HCT116 (cell line): Measurements from ENCODE around the gene FOXO3. TPM values are rescaled to one million over a fixed set of nuclear protein-coding genes. Genes with fewer than 3 reads are reported as not detected.

Experiments
- ATAC-seq: fragments of 200-7000 bp; cut with Tn5 transposase; 2 replicates; pipeline ENCODE4 v1.9.1; 2020; ENCODE audit warnings: mild to moderate bottlenecking, moderate library complexity
- BruUV-seq: library from RNA; stranded (reverse); fragments of 400-500 nt; replicated peaks from 2 replicates; lab custom pipeline; 2021; lab: Mats Ljungman, UMichigan
- CTCF ChIA-PET: fragments of 300-600 bp; sonication (Branson Sonifier 250); formaldehyde crosslinking; loops from one replicate; lab custom pipeline; 2021; ENCODE audit warnings: antibody characterized with exemption; lab: Charles Lee
- POLR2A ChIA-PET: fragments of 300-600, 350-600 bp; sonication (Branson Sonifier 250); formaldehyde crosslinking; loops from one replicate; lab custom pipeline; 2021; ENCODE audit warnings: antibody characterized with exemption; lab: Charles Lee
- RAD21 ChIA-PET, 2 experiments: fragments of 300-600 bp; sonication (Branson Sonifier 250); formaldehyde crosslinking; loops; one replicate each; lab custom pipeline; 2023; ENCODE audit warnings: low total read pairs in 2 of 2; ENCODE audit not compliant: uncharacterized antibody in 2 of 2, unreplicated experiment in 2 of 2, low non-redundant PET in 1 of 2; lab: Charles Lee
- DNase-seq: peaks from one replicate; pipeline ENCODE4 v3.0.0-alpha.2; 2010; ENCODE audit warnings: low read depth, low spot score
- H2AFZ ChIP-seq: fragments of 200-600 bp; shearing (Covaris generic), sonication (generic); 2 replicates; pipeline ENCODE4 v1.6.1; 2017; ENCODE audit warnings: low read depth, mixed run types, mixed read lengths, antibody characterized with exemption, low read length; ENCODE audit not compliant: poor library complexity, severe bottlenecking
- H3K27ac ChIP-seq: 2 replicates; pipeline ENCODE4 v1.5.1; 2012; ENCODE audit warnings: low read depth, low read length
- H3K27me3 ChIP-seq: fragments of 200-600 bp; sonication (generic); 2 replicates; pipeline ENCODE4 v1.6.1; 2016; ENCODE audit warnings: mixed run types, low read length, mixed read lengths; ENCODE audit not compliant: insufficient read depth
- H3K36me3 ChIP-seq, 2 experiments: fragments of 200-500 bp in 1 of 2; fragments of 200-600 bp in 1 of 2; sonication (Bioruptor generic) in 1 of 2; sonication (generic) in 1 of 2; 2 replicates each; pipeline versions ENCODE4 v1.5.1 to v1.6.1; 2014 to 2016; ENCODE audit warnings: low read length in 2 of 2, inconsistent platforms in 1 of 2, mixed read lengths in 1 of 2, mixed run types in 1 of 2; ENCODE audit not compliant: insufficient read depth in 2 of 2, control insufficient read depth in 1 of 2
- H3K4me1 ChIP-seq, 2 experiments: fragments of 200-600 bp in 1 of 2; sonication (generic) in 1 of 2; 2 replicates each; pipeline versions ENCODE4 v1.5.1 to v1.6.1; 2012 to 2017; ENCODE audit warnings: low read length in 2 of 2, inconsistent platforms in 1 of 2, mild to moderate bottlenecking in 1 of 2, mixed read lengths in 1 of 2, mixed run types in 1 of 2, moderate library complexity in 1 of 2; ENCODE audit not compliant: insufficient read depth in 2 of 2, control insufficient read depth in 1 of 2
- H3K4me2 ChIP-seq: fragments of 200-600 bp; sonication (generic); 2 replicates; pipeline ENCODE4 v1.6.1; 2017; ENCODE audit warnings: mixed run types, low read length, mixed read lengths
- H3K4me3 ChIP-seq, 2 experiments: fragments of 200-600 bp in 1 of 2; sonication (generic) in 1 of 2; replicated peaks in 1 of 2; 2 replicates each; pipeline ENCODE4 v1.5.1; 2011 to 2016; ENCODE audit warnings: low read length in 2 of 2, control low read depth in 1 of 2, low read depth in 1 of 2, mild to moderate bottlenecking in 1 of 2, mixed read lengths in 1 of 2, mixed run types in 1 of 2
- H3K79me2 ChIP-seq: fragments of 200-600 bp; sonication (generic); 2 replicates; pipeline ENCODE4 v1.6.1; 2017; ENCODE audit warnings: mild to moderate bottlenecking, mixed run types, low read length, moderate library complexity, mixed read lengths; ENCODE audit not compliant: insufficient read depth
- H3K9ac ChIP-seq: fragments of 200-600 bp; sonication (generic); 2 replicates; pipeline ENCODE4 v1.6.1; 2016; ENCODE audit warnings: low read length, mixed read lengths
- H3K9me2 ChIP-seq: fragments of 200-600 bp; sonication (generic), shearing (Covaris generic); 2 replicates; pipeline ENCODE4 v1.6.1; 2017; ENCODE audit warnings: mixed run types, mild to moderate bottlenecking, moderate library complexity; ENCODE audit not compliant: insufficient read depth
- H3K9me3 ChIP-seq, 2 experiments: fragments of 200-500 bp in 1 of 2; fragments of 200-600 bp in 1 of 2; sonication (Bioruptor generic) in 1 of 2; sonication (generic) in 1 of 2; 2 replicates each; pipeline ENCODE4 v1.6.1; 2014 to 2017; ENCODE audit warnings: low read length in 2 of 2, mixed read lengths in 2 of 2, inconsistent platforms in 1 of 2, low read depth in 1 of 2, mild to moderate bottlenecking in 1 of 2, mixed run types in 1 of 2, moderate library complexity in 1 of 2; ENCODE audit not compliant: control insufficient read depth in 1 of 2, insufficient read depth in 1 of 2
- H4K20me1 ChIP-seq: fragments of 200-600 bp; sonication (generic), shearing (Covaris generic); 2 replicates; pipeline ENCODE4 v1.6.1; 2017; ENCODE audit warnings: mixed run types, mild to moderate bottlenecking, moderate library complexity; ENCODE audit not compliant: insufficient read depth
- CBX3 ChIP-seq: IDR thresholded peaks from 2 replicates; pipeline ENCODE4 v1.6.1; 2012; ENCODE audit warnings: low read depth
- CEBPB ChIP-seq: IDR thresholded peaks from 2 replicates; pipeline ENCODE4 v1.6.1; 2012; ENCODE audit warnings: low read depth
- ELF1 ChIP-seq: IDR thresholded peaks from 2 replicates; pipeline ENCODE4 v1.6.1; 2012; ENCODE audit warnings: low read depth, borderline replicate concordance
- EZH2 ChIP-seq: fragments of 200-600 bp; sonication (generic); IDR thresholded peaks from 2 replicates; pipeline ENCODE4 v1.6.1; 2017; ENCODE audit warnings: antibody characterized with exemption, mixed run types
- EZH2phosphoT487 ChIP-seq: fragments of 200-600 bp; IDR thresholded peaks from 2 replicates; pipeline ENCODE4 v1.6.1; 2018; ENCODE audit warnings: antibody characterized with exemption, borderline replicate concordance
- JUND ChIP-seq: IDR thresholded peaks from 2 replicates; pipeline ENCODE4 v1.6.1; 2012
- POLR2A ChIP-seq: IDR thresholded peaks from 2 replicates; pipeline ENCODE4 v1.7.0; 2011; ENCODE audit warnings: borderline replicate concordance; ENCODE audit not compliant: insufficient read depth, insufficient read length; ENCODE audit errors: extremely low read depth
- POLR2AphosphoS5 ChIP-seq: IDR thresholded peaks from 2 replicates; pipeline ENCODE4 v1.6.1; 2011; ENCODE audit warnings: mild to moderate bottlenecking, low read depth, low read length, moderate library complexity
- RAD21 ChIP-seq: IDR thresholded peaks from 2 replicates; pipeline ENCODE4 v1.6.1; 2012; ENCODE audit warnings: low read depth, mild to moderate bottlenecking
- SIN3A ChIP-seq: IDR thresholded peaks from 2 replicates; pipeline ENCODE4 v1.6.1; 2012; ENCODE audit warnings: low read depth
- SRF ChIP-seq: IDR thresholded peaks from 2 replicates; pipeline ENCODE4 v1.6.1; 2012; ENCODE audit warnings: low read depth
- TCF7L2 ChIP-seq: IDR thresholded peaks from 2 replicates; pipeline ENCODE4 v1.7.0; 2011; ENCODE audit warnings: borderline replicate concordance, inconsistent platforms; ENCODE audit not compliant: insufficient read depth, insufficient read length; ENCODE audit errors: extremely low read depth
- ZFX ChIP-seq: fragments of 450-650 bp; IDR thresholded peaks from 2 replicates; pipeline ENCODE4 v1.6.1; 2017
- intact Hi-C: fragments of 100-400 bp; cut with micrococcal nuclease; formaldehyde crosslinking; loops from 2 replicates; pipeline ENCODE4 v1.10.0; 2022
- total RNA-seq: library from RNA; stranded (reverse); gene quantifications from one replicate; pipeline ENCODE4 v1.2.1, GENCODE V29; 2021; ENCODE audit not compliant: unreplicated experiment
- TF ChIP-seq, protein P1 (sequence below): IDR thresholded peaks from 2 replicates; pipeline ENCODE4 v1.6.1; 2012
- TF ChIP-seq, protein P2 (sequence below): IDR thresholded peaks from 2 replicates; pipeline ENCODE4 v1.6.1; 2012; ENCODE audit warnings: low read depth
- TF ChIP-seq, protein P3 (sequence below), 3 experiments: fragments of 200-600 bp in 1 of 3; sonication (generic) in 1 of 3; IDR thresholded peaks in 2 of 3; conservative IDR thresholded peaks in 1 of 3; 2 replicates each; pipeline ENCODE4 v1.5.1; 2012 to 2017; ENCODE audit warnings: low read depth in 2 of 3, low read length in 2 of 3, antibody characterized with exemption in 1 of 3, borderline replicate concordance in 1 of 3, control low read depth in 1 of 3, mild to moderate bottlenecking in 1 of 3, mixed read lengths in 1 of 3, mixed run types in 1 of 3, moderate library complexity in 1 of 3; ENCODE audit not compliant: insufficient read depth in 1 of 3
- TF ChIP-seq, protein P4 (sequence below): IDR thresholded peaks from 2 replicates; pipeline ENCODE4 v1.6.1; 2011; ENCODE audit warnings: mild to moderate bottlenecking, low read length, moderate library complexity; ENCODE audit not compliant: insufficient replicate concordance; ENCODE audit errors: extremely low read depth

The FOXO3 gene
- total RNA-seq, 1 experiment from 2014 or later = 40.0 TPM

DNA sequence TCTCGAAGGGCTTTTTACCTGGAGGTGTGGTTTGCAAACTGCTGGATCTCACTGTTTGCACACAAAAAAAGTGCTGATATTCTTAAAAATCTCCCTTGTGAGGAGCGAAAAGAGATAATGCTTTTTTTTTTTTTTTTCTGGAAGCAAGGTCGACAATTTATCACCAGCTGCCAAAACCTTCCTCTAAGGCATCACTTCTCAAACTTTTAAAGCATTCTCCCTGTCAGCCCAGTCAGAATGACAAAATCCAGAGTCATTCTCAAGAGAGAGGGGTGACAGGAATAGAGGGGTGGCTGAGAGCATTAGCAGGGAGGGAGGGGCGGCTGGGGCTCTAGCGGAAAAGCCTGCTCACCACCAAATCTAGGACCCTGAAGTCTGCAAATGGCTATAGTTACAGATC lies 150.4 kb downstream of the FOXO3 start:
- Histone ChIP-seq H3K79me2 (no peaks in the 10 kb centered on the region), H3K27ac (no peak overlapping the region), H3K4me3 (no peak overlapping the region), H3K9ac (no peak overlapping the region), H3K4me2 (no peak overlapping the region), H4K20me1 (no peaks in the 10 kb centered on the region), H3K36me3 (no peaks in the 10 kb centered on the region), H3K4me1 (peaks cover 22 to 40% of the 10 kb centered on the region in 2 experiments), H3K9me3 (no peaks in the 10 kb centered on the region), H2AFZ (no peak overlapping the region), H3K9me2 (no peaks in the 10 kb centered on the region), H3K27me3 (no peaks in the 10 kb centered on the region)
- no peak for ATAC-seq
- POLR2A ChIA-PET = no interaction called here
- TF ChIP-seq SIN3A = no peak
- TF ChIP-seq SRF = no peak
- TF ChIP-seq EZH2phosphoT487 = no peak
- TF ChIP-seq CBX3 = no peak
- TF ChIP-seq, protein P1, sequence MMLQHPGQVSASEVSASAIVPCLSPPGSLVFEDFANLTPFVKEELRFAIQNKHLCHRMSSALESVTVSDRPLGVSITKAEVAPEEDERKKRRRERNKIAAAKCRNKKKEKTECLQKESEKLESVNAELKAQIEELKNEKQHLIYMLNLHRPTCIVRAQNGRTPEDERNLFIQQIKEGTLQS = no peak
- no peak for TF ChIP-seq RAD21
- TF ChIP-seq, protein P2, sequence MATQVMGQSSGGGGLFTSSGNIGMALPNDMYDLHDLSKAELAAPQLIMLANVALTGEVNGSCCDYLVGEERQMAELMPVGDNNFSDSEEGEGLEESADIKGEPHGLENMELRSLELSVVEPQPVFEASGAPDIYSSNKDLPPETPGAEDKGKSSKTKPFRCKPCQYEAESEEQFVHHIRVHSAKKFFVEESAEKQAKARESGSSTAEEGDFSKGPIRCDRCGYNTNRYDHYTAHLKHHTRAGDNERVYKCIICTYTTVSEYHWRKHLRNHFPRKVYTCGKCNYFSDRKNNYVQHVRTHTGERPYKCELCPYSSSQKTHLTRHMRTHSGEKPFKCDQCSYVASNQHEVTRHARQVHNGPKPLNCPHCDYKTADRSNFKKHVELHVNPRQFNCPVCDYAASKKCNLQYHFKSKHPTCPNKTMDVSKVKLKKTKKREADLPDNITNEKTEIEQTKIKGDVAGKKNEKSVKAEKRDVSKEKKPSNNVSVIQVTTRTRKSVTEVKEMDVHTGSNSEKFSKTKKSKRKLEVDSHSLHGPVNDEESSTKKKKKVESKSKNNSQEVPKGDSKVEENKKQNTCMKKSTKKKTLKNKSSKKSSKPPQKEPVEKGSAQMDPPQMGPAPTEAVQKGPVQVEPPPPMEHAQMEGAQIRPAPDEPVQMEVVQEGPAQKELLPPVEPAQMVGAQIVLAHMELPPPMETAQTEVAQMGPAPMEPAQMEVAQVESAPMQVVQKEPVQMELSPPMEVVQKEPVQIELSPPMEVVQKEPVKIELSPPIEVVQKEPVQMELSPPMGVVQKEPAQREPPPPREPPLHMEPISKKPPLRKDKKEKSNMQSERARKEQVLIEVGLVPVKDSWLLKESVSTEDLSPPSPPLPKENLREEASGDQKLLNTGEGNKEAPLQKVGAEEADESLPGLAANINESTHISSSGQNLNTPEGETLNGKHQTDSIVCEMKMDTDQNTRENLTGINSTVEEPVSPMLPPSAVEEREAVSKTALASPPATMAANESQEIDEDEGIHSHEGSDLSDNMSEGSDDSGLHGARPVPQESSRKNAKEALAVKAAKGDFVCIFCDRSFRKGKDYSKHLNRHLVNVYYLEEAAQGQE = no peak
- TF ChIP-seq CEBPB = no peak
- TF ChIP-seq JUND = no peak
- TF ChIP-seq TCF7L2 = no peak
- no peak for TF ChIP-seq ZFX
- TF ChIP-seq ELF1 = no peak
- no peak for TF ChIP-seq EZH2
- TF ChIP-seq POLR2AphosphoS5 = no peak
- TF ChIP-seq POLR2A = no peak
- TF ChIP-seq, protein P3, sequence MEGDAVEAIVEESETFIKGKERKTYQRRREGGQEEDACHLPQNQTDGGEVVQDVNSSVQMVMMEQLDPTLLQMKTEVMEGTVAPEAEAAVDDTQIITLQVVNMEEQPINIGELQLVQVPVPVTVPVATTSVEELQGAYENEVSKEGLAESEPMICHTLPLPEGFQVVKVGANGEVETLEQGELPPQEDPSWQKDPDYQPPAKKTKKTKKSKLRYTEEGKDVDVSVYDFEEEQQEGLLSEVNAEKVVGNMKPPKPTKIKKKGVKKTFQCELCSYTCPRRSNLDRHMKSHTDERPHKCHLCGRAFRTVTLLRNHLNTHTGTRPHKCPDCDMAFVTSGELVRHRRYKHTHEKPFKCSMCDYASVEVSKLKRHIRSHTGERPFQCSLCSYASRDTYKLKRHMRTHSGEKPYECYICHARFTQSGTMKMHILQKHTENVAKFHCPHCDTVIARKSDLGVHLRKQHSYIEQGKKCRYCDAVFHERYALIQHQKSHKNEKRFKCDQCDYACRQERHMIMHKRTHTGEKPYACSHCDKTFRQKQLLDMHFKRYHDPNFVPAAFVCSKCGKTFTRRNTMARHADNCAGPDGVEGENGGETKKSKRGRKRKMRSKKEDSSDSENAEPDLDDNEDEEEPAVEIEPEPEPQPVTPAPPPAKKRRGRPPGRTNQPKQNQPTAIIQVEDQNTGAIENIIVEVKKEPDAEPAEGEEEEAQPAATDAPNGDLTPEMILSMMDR (IDR thresholded peaks at IDR 0.05 in 2 of 3, conservative IDR thresholded peaks at IDR 0.05 in 1 of 3; ENCODE audit: borderline replicate concordance in 1 of 3, insufficient read depth in 1 of 3, low read depth in 2 of 3, low read length in 2 of 3) = no peak
- TF ChIP-seq, protein P4, sequence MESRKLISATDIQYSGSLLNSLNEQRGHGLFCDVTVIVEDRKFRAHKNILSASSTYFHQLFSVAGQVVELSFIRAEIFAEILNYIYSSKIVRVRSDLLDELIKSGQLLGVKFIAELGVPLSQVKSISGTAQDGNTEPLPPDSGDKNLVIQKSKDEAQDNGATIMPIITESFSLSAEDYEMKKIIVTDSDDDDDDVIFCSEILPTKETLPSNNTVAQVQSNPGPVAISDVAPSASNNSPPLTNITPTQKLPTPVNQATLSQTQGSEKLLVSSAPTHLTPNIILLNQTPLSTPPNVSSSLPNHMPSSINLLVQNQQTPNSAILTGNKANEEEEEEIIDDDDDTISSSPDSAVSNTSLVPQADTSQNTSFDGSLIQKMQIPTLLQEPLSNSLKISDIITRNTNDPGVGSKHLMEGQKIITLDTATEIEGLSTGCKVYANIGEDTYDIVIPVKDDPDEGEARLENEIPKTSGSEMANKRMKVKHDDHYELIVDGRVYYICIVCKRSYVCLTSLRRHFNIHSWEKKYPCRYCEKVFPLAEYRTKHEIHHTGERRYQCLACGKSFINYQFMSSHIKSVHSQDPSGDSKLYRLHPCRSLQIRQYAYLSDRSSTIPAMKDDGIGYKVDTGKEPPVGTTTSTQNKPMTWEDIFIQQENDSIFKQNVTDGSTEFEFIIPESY = no peak
- CTCF ChIA-PET = no interaction called here
- BruUV-seq = no TSS peak
- intact Hi-C loops = no loop called here
- RAD21 ChIA-PET = no interaction called here
- no peak for DNase-seq
